GM12878 (cell line): Measurements from ENCODE around the gene RACK1.

Experiments
- CEBPB ChIP-seq, 2 experiments: fragments of 150-350 bp in 1 of 2; IDR thresholded peaks; 2 replicates each; pipeline ENCODE4 v1.6.1; 2012 to 2014; ENCODE audit warnings: low read depth in 2 of 2, low read length in 2 of 2, borderline replicate concordance in 1 of 2, inconsistent platforms in 1 of 2
- CTCF ChIP-seq, 3 experiments: IDR thresholded peaks in 2 of 3; conservative IDR thresholded peaks in 1 of 3; 2 replicates each; pipeline ENCODE4 v1.5.1; 2011; ENCODE audit warnings: low read depth in 3 of 3, low read length in 3 of 3, mild to moderate bottlenecking in 3 of 3, control low read depth in 2 of 3, moderate library complexity in 2 of 3, inconsistent platforms in 1 of 3, mixed read lengths in 1 of 3; ENCODE audit not compliant: control insufficient read depth in 2 of 3, insufficient read depth in 1 of 3; ENCODE audit errors: extremely low read depth in 1 of 3
- EP300 ChIP-seq, 2 experiments: fragments of 150-350 bp in 1 of 2; IDR thresholded peaks; 2 replicates each; pipeline ENCODE4 v1.6.1; 2011 to 2012; ENCODE audit warnings: low read depth in 2 of 2, low read length in 2 of 2, borderline replicate concordance in 1 of 2, improper control_type of control experiment in 1 of 2, inconsistent platforms in 1 of 2; ENCODE audit not compliant: control insufficient read depth in 1 of 2
- IRF3 ChIP-seq: fragments of 450-650 bp; IDR thresholded peaks from 2 replicates; pipeline ENCODE4 v1.6.1; 2014; ENCODE audit warnings: mild to moderate bottlenecking
- MXI1 ChIP-seq: fragments of 150-350 bp; IDR thresholded peaks from 2 replicates; pipeline ENCODE4 v1.6.1; 2011; ENCODE audit warnings: low read depth, mild to moderate bottlenecking, inconsistent platforms, low read length, improper control_type of control experiment
- POLR2A ChIP-seq: IDR thresholded peaks from 2 replicates; pipeline ENCODE4 v1.6.1; 2011; ENCODE audit warnings: low read depth, mild to moderate bottlenecking, low read length
- REST ChIP-seq: IDR thresholded peaks from 2 replicates; pipeline ENCODE4 v1.6.1; 2012; ENCODE audit warnings: mild to moderate bottlenecking, low read depth, low read length
- SIN3A ChIP-seq: IDR thresholded peaks from 2 replicates; pipeline ENCODE4 v1.6.1; 2012; ENCODE audit warnings: low read depth, low read length, improper control_type of control experiment
- ZNF274 ChIP-seq: IDR thresholded peaks from one replicate; pipeline ENCODE4 v1.8.0; 2011; ENCODE audit not compliant: insufficient read length, insufficient read depth
- ZNF592 ChIP-seq: fragments of 450-650 bp; IDR thresholded peaks from 2 replicates; pipeline ENCODE4 v1.6.1; 2017; ENCODE audit warnings: mild to moderate bottlenecking, moderate library complexity
- TF ChIP-seq, protein P1 (sequence below): fragments of 450-650 bp; formaldehyde crosslinking; IDR thresholded peaks from 2 replicates; pipeline ENCODE4 v1.5.0; 2022; ENCODE audit warnings: mild to moderate bottlenecking, missing genetic modification characterization

DNA sequence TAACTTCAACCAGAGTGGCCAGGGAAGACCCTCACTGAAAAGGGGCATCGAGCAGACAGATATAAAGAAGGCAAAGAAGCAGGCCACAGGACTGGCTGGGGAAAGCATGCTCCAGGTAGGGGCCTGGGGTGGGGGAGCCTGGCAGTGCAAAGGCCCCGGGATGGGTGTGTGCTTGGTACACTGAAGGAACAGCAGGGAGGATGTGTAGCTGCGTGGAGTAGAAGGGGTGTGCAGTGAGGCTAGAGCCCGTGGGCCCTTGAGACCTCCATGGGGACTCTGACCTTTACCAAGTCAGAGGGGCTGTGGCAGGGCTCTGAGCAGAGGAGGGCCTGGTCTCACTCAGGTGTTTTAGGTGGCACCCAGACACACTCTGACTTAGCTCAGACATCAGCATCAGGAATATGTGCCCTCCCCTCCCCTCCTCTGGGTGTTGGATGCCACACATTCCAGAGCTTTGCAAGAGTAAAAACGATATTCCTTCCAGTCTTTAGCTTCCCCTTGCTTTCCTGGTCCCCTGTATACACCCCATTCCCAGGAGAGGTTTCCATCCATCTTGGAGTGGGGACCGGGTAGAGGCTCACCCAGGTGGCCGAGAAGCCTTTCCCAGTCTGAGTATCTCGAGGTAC is 46.3 kb downstream of the RACK1 start:
- TF ChIP-seq EP300 (IDR thresholded peaks at IDR 0.05; ENCODE audit: borderline replicate concordance in 1 of 2, control insufficient read depth in 1 of 2, low read depth in 2 of 2, low read length in 2 of 2) (no peak), POLR2A (no peak), MXI1 (no peak), CTCF (IDR thresholded peaks at IDR 0.05 in 2 of 3, conservative IDR thresholded peaks at IDR 0.05 in 1 of 3; ENCODE audit: control insufficient read depth in 2 of 3, extremely low read depth in 1 of 3, insufficient read depth in 1 of 3, low read depth in 3 of 3, low read length in 3 of 3) (no peak), ZNF274 (no peak), REST (no peak), ZNF592 (no peak), IRF3 (no peak), CEBPB (IDR thresholded peaks at IDR 0.05; ENCODE audit: borderline replicate concordance in 1 of 2, low read depth in 2 of 2, low read length in 2 of 2) (no peak), SIN3A (no peak)
- TF ChIP-seq, protein P1, sequence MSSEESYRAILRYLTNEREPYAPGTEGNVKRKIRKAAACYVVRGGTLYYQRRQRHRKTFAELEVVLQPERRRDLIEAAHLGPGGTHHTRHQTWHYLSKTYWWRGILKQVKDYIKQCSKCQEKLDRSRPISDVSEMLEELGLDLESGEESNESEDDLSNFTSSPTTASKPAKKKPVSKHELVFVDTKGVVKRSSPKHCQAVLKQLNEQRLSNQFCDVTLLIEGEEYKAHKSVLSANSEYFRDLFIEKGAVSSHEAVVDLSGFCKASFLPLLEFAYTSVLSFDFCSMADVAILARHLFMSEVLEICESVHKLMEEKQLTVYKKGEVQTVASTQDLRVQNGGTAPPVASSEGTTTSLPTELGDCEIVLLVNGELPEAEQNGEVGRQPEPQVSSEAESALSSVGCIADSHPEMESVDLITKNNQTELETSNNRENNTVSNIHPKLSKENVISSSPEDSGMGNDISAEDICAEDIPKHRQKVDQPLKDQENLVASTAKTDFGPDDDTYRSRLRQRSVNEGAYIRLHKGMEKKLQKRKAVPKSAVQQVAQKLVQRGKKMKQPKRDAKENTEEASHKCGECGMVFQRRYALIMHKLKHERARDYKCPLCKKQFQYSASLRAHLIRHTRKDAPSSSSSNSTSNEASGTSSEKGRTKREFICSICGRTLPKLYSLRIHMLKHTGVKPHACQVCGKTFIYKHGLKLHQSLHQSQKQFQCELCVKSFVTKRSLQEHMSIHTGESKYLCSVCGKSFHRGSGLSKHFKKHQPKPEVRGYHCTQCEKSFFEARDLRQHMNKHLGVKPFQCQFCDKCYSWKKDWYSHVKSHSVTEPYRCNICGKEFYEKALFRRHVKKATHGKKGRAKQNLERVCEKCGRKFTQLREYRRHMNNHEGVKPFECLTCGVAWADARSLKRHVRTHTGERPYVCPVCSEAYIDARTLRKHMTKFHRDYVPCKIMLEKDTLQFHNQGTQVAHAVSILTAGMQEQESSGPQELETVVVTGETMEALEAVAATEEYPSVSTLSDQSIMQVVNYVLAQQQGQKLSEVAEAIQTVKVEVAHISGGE = no peak
